ENCODE measurements around the gene AGMO.

AGMO gene

DNA sequence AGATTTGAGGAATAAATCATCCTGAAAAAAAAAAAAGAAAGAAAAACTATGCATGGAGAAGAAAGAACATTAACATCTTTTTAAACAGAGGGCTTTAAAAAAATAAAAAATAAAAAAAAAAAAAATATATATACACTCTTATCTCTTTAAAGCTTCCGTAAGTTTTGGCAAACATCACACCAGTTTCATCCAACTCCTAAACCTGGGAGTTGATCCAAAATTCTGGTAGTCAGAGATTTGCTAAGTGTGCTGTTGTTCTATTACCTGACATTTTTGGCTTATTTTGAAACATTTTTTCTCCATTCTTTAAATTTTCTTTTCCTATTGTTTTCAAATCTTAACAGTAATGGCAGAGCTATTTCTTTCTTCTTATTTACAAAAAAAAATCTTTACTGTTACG is 273.1 kb downstream of the AGMO start:
- TF ChIP-seq, protein P1, sequence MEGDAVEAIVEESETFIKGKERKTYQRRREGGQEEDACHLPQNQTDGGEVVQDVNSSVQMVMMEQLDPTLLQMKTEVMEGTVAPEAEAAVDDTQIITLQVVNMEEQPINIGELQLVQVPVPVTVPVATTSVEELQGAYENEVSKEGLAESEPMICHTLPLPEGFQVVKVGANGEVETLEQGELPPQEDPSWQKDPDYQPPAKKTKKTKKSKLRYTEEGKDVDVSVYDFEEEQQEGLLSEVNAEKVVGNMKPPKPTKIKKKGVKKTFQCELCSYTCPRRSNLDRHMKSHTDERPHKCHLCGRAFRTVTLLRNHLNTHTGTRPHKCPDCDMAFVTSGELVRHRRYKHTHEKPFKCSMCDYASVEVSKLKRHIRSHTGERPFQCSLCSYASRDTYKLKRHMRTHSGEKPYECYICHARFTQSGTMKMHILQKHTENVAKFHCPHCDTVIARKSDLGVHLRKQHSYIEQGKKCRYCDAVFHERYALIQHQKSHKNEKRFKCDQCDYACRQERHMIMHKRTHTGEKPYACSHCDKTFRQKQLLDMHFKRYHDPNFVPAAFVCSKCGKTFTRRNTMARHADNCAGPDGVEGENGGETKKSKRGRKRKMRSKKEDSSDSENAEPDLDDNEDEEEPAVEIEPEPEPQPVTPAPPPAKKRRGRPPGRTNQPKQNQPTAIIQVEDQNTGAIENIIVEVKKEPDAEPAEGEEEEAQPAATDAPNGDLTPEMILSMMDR (IDR thresholded peaks at IDR 0.05; ENCODE audit: insufficient read depth, low read depth, low read length, missing control alignments): no peak
- no peak for DNase-seq (ENCODE audit: low read depth)
- no peak overlapping the region for H3K4me3 ChIP-seq (ENCODE audit: low read length)

DNA sequence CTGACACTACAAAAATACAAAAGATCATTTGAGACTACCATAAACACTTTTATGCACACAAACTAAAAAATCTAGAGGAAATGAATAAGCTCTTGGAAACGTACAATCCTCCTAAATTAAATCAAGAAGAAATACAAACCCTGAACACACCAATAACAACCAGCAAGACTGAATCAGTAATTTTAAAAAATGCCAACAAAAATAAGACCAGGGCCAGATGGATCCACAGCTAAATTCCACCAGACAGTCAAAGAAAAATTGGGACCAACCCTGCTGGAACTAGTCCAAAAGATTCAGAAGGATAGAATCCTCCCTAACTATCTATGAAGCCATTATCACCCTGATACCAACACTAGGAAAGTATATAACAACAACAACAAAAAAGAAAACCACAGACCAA is 277.4 kb downstream of the AGMO start:
- DNase-seq (ENCODE audit: low read depth): no peak
- no peak overlapping the region for H3K4me3 ChIP-seq (ENCODE audit: low read length)
- TF ChIP-seq, protein P1 (IDR thresholded peaks at IDR 0.05; ENCODE audit: insufficient read depth, low read depth, low read length, missing control alignments): no peak

DNA sequence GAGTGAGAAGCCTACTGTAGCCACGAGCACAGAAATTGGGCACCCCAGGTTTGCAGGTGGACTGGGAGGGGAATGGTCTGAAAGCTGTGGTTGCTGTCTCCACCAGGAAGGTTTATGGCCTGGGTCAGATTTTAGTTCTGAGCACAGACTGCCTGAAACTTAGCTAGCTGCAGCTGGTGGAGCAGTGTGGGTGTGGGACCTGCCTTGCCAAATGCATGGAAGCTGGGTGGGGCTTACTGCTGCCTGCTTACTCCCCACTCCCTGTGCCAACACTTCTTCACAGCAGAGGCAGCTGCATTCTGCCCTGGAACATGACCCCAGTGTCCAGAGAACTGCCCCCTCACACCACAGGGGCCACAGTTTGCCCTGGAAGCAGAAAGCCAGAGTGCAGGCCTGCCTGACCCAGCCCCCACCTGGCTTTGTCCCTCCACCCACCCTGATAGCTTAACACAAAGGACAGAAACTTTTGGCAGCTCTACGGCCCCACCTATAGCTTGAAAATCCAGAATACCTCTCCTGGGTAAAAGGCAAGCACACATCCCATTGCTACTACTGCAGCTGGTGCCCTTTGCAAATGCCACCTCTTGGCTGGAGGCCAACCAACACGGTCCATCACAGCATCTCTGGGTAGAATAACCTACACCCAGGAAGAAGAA is 281.6 kb downstream of the AGMO start:
- H3K4me3 ChIP-seq (ENCODE audit: low read length): no peak overlapping the region
- TF ChIP-seq, protein P1 (IDR thresholded peaks at IDR 0.05; ENCODE audit: insufficient read depth, low read depth, low read length, missing control alignments): no peak
- DNase-seq (ENCODE audit: low read depth): peak; percentile 9

DNA sequence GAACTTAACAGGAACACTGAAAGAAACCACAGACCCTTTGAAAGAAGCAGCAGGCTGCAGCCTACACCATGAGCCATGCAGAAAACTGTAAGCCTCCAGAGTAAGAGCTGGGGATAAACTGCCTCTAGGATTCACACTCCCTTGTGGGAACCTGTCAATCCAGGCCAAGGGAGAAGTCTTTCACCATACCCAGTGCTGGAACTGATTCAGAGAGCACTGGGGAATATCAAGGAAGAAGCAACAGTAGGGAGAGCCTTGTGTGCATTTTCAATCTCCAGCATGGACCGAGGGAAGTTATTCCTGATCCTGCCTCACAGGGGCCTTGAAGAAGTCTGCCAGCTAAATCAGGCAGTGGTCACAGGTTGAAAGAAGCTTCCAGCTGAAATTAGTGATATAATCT is 282.2 kb downstream of the AGMO start:
- DNase-seq (ENCODE audit: low read depth): peak; percentile 22
- no peak overlapping the region for H3K4me3 ChIP-seq (ENCODE audit: low read length)
- TF ChIP-seq, protein P1 (IDR thresholded peaks at IDR 0.05; ENCODE audit: insufficient read depth, low read depth, low read length, missing control alignments): no peak

DNA sequence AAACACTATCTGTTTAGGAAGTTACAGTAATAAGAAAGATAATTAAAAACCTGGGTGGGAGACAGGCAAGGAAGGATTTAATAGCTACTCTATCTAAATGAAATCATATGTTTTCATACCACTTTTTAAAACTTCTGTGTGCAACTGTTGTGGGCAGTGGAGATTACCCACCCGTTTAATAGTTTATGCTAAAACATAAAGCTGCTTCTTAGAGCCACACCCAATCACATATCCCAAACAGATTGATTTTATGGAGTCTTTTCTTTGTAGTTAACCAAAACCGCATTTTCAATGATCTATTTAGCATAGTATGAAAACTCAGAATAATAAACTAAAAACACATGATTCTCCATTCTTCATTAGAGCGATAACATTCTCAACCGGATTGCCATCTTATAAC is 304.1 kb downstream of the AGMO start:
- TF ChIP-seq, protein P1 (IDR thresholded peaks at IDR 0.05; ENCODE audit: insufficient read depth, low read depth, low read length, missing control alignments): no peak
- no peak overlapping the region for H3K4me3 ChIP-seq (ENCODE audit: low read length)
- no peak for DNase-seq (ENCODE audit: low read depth)

DNA sequence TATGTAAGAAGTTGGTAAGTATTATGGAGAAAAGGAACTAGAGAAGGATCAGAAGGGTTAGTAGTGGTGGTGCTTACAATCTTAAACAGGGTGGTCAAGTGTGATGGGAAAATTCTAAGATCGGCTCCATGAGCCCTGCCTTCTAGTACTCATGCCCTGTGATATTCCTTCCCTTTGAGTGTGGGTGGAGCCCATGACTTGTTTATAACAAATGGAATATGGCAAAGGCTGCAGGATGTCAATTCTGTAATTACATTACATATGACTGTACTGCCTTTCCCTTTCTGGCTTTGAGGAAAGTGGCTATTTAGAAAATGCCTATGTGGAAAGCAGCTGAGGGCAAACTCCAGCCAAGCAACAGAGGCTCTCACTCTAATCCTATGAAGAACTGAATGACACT is 309.6 kb downstream of the AGMO start:
- TF ChIP-seq, protein P1 (IDR thresholded peaks at IDR 0.05; ENCODE audit: insufficient read depth, low read depth, low read length, missing control alignments): no peak
- no peak for DNase-seq (ENCODE audit: low read depth)
- no peak overlapping the region for H3K4me3 ChIP-seq (ENCODE audit: low read length)

DNA sequence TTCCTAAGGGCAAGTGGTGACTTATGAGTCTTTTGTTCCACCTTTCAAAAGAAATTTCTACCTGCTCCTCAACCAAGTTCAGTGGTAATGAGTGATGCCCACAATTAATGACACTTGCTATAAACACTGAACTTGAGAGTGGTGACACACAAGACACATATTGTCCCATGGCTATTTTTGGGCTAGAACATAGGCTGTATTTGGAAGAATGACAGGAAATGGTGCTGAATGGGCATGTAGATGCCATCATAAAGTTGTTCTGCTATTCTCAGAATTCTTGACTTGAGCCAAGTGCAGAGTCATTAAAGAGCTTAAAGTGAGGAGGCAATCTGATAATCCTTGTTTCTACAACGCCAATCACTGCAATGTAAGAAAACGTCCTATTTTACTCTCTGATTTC is 313.3 kb downstream of the AGMO start:
- H3K4me3 ChIP-seq (ENCODE audit: low read length): no peak overlapping the region
- TF ChIP-seq, protein P1 (IDR thresholded peaks at IDR 0.05; ENCODE audit: insufficient read depth, low read depth, low read length, missing control alignments): no peak
- no peak for DNase-seq (ENCODE audit: low read depth)

All from epithelial cell of esophagus (primary cell).